Coronary artery (tissue), 2 donors: ENCODE results near the gene ATXN1.

ENCODE experiments used
- DNase-seq: peaks from one replicate; pipeline ENCODE4 v3.0.0-alpha.2; 2017; ENCODE audit warnings: low spot score
- H3K27ac ChIP-seq, 2 donors: fragments of 200-600 bp; sonication (generic); one replicate each; pipeline ENCODE4 v1.5.1; 2016 to 2019
- H3K4me3 ChIP-seq: fragments of 200-600 bp; sonication (generic); 2 replicates; pipeline ENCODE4 v1.5.1; 2016; ENCODE audit warnings: mild to moderate bottlenecking, moderate library complexity
- TF ChIP-seq, protein P1 (sequence below): fragments of 200-600 bp; sonication (generic); IDR thresholded peaks from one replicate; pipeline ENCODE4 v1.5.1; 2019; ENCODE audit warnings: antibody characterized with exemption

ATXN1 gene

DNA sequence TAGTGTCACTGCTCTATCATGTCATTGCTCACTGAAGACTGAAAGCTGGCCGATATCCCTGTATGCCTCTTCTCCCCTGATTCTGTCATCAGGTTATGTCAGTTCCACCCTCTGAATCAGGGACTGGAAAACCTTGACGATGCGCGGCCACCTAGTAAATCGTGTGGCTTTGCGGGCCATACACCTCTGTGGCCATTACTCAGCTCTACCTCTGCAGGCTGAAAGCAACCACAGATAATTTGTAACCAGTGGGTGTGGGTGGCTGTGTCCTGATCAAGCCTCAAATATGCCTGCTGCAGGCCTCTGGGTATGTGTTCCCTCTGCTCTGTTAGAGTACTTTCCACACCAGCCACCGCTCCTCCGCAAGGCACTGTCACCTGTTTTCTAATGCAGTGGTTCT lies 417.7 kb downstream of the ATXN1 start:
- TF ChIP-seq, protein P1, sequence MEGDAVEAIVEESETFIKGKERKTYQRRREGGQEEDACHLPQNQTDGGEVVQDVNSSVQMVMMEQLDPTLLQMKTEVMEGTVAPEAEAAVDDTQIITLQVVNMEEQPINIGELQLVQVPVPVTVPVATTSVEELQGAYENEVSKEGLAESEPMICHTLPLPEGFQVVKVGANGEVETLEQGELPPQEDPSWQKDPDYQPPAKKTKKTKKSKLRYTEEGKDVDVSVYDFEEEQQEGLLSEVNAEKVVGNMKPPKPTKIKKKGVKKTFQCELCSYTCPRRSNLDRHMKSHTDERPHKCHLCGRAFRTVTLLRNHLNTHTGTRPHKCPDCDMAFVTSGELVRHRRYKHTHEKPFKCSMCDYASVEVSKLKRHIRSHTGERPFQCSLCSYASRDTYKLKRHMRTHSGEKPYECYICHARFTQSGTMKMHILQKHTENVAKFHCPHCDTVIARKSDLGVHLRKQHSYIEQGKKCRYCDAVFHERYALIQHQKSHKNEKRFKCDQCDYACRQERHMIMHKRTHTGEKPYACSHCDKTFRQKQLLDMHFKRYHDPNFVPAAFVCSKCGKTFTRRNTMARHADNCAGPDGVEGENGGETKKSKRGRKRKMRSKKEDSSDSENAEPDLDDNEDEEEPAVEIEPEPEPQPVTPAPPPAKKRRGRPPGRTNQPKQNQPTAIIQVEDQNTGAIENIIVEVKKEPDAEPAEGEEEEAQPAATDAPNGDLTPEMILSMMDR = no peak
- no peak overlapping the region for H3K4me3 ChIP-seq
- H3K27ac ChIP-seq = no peak overlapping the region
- DNase-seq = no peak

DNA sequence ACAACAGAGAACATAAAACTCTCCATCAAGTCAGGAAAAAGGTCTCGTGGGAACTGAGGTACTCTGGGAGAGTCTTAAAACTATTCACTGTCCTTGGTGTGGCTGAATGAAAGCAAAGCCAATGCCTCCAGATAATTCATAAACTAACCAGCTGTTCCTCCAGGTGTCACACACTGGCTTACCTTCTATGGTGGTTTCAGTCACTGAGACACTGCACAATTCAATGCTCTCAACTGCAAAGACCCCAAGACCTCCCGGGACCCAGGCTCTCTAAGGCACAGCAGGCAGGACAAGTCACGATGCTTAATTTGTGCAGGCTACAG lies 422.0 kb downstream of the ATXN1 start:
- Histone ChIP-seq H3K4me3 (no peak overlapping the region), H3K27ac (peak overlapping the region in 1 of 2 donors; percentile 25)
- TF ChIP-seq, protein P1 = no peak
- DNase-seq = no peak

DNA sequence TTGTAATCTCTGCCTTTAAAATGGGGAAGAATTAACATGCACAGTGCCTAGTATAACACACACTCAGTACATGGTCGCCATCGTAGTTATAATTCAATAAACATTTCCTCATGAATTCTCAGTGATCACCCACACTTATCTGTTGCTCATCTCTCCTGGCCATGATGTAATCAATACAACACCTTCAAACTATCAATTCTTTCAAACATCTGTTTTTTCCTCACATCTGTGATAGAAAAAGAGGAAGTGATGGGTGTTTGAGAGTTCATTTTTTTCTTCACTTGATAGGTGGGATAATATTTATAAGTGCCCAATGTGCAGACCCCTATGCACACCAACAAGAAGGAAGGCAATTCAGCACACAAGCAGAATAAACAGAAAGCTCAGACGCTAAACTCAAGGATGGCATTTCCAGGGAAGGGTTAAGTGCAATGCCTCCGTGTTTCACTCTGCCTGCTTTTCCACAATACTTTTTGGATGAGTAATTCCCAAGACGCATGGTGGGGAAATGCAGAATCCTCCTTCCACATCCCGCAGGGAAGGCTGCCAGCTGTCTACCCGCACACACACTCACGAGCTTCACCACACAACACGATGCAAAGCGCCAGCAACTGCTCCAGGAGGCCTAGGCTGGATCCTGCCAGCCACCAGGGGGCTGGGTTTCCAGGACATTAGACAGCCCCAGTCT lies 422.5 kb downstream of the ATXN1 start:
- H3K4me3 ChIP-seq = no peak overlapping the region
- peak overlapping the region in 1 of 2 donors; percentile 25 for H3K27ac ChIP-seq
- DNase-seq = no peak
- TF ChIP-seq, protein P1 = no peak

DNA sequence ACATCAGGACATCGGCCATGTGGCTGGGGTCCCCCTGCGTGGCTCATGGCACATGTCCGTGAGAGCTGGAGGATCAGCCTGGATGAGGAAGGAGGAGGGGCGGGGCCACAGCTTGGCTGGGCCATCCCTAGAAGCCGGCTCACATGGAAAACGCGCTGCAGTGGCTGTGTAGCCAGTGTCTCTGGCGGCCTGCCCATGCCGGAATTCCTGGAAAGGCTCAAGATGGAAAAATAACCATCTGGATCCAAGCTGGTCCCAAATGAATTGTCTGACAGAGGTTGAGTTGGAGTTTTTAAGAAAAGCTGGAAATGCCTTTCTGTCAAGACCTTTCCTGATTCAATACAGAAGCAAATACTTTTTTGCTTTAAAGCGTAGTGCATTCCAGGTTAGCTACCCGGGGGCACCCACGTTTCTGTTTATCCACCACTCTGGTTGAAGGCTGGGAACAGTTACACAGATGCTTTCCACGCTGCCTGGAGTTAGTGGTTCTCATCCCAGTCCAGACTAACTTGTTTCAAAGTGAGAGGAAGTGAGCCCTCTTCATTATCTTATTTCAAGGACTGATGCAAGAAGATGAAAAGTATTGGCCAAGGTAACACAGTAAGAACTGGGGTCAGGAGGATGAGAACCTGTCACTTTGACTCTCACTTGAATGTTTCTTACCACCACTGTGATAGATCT lies 423.8 kb downstream of the ATXN1 start:
- H3K27ac ChIP-seq = peak overlapping the region; percentile 7 to 64
- peak; percentile 92 for DNase-seq

DNA sequence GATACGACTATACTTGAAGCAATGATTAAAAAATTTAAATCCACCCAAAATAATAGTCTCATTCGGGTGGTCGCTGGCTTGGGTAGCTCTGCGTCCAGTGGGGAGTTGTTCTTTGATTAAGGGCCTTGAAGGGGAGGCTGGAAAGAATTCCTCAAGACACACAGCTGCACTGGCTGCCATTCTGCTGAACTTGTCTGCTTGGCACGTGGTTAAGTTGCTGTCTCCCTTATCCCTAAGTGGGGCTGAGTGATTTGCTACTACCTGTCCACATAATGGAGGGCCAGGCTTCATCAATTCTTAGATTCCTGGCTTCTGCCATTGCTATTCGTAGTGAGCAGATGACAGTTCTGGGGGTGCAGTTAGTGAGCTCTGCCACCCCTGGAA lies 424.4 kb downstream of the ATXN1 start:
- DNase-seq = no peak
- Histone ChIP-seq H3K27ac (peak overlapping the region; percentile 7 to 64), H3K4me3 (no peak overlapping the region)
- TF ChIP-seq, protein P1 = no peak

More for the DNA sequence above, 423.8 kb downstream of the ATXN1 start:
- H3K4me3 ChIP-seq = no peak overlapping the region
- TF ChIP-seq, protein P1 = no peak

DNA sequence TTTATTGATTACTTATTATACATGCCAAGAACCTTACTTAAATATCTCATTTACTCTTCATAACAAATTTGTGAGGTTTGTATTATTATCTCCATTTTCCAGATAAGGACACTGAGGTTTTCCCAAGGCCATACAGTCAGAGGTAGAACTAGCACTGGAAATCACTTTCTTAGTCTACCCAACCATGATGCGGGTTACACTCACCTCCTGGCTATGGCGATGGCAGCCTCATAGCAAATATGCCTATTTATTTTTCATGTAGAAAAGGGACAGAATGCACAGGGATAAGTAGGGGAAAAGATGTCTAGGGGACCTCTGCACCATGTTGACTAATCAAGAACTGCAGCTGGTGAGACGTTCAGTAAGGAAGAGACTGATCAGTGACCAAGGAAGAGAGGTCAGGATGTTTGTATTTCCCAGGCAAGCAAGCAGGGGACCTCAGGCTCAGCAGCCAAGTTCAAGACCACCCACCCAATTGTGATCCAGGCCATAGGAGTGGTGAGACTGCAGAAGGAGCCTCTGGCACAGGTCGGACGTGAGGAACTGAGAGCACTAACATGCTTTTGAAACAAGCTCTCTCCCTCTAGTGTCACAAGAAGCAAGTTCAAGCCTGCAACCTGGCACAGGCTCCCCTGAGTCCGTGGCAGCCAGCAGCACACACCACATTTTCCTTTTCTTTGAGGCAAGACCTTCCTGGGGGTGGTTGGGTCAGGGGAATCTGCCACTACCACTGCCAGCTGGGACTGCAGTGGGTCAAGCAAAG lies 425.0 kb downstream of the ATXN1 start:
- peak overlapping the region in 1 of 2 donors; percentile 64 for H3K27ac ChIP-seq
- no peak for DNase-seq
- TF ChIP-seq, protein P1 = no peak
- no peak overlapping the region for H3K4me3 ChIP-seq
